Suppressor macrophage treated with lipopolysaccharide for 4 hours (primary cell): ENCODE data around the gene HJURP.

Experiments
- DNase-seq: peaks from one replicate; pipeline ENCODE4 v3.0.0-alpha.2; 2020

Gene HJURP

DNA sequence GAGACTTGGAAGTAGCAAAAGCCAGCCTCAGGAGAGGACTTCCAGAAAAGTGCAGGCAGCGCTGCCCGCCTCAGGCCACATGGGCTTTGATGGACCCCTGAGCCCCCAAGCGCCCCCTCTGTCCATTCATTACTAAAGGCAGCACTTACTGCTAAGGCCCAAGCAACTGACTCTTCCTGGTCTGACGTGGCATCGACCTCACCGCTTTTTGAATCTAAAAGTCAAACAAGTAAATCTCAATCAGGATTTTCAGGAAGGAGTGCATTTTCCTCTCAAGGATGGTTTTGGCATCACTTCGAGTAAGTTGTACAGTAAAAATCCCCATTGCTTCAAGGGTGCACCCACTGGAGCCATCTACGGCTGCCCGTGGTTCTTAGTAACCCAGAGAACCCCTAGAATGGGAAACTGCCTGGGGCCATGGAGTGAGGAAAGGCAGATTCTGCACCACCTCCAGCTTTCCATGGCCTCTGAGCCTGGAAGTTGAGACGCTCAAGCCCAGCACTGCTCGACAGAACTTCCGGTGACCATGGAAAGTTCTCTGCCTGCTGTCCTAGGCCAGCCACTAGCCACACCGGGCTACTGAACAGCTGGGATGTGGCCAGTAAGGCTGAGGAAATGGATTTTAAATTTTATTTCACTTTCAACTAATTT lies 7.0 kb downstream of the HJURP start:
- no peak for DNase-seq

DNA sequence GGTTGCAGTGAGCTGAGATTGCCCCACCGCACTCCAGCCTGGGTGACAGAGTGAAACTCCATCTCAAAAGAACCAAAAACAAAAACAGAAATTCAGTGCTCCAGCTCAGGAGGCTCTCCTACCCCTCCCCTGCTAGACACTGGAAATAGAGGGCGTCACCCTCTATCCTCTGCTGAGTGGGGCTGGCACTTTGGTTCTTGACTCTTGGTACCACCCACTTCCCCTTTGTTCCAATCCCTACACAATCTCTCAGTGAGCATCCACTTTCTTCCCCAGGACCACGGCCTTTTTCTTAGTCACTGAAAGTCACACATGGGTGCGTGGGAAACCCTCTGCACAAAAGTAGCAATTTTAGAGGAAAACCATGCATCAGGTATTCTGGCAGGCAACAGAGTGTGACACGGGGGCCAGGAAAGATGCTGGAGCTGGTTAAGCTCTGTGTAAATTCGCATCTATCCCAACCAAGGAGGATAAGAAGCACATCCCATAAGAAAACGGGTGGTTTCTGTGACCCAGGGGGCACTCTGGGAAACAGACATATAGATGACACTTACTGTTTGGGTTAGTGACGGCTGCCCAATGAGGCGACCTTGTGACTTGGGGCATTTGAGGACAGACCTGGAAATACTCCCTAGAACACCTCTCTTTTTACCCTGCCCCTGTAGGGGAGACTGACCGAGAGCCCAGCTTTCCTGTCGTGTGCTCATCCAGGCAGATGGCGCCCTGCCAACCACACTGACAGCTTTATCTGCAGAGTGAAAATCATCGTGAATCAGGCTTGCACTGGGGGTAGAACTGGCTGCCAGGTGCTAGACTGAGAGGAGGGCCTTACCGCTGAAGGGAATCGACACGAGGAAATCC lies 7.7 kb downstream of the HJURP start:
- DNase-seq, result no peak

DNA sequence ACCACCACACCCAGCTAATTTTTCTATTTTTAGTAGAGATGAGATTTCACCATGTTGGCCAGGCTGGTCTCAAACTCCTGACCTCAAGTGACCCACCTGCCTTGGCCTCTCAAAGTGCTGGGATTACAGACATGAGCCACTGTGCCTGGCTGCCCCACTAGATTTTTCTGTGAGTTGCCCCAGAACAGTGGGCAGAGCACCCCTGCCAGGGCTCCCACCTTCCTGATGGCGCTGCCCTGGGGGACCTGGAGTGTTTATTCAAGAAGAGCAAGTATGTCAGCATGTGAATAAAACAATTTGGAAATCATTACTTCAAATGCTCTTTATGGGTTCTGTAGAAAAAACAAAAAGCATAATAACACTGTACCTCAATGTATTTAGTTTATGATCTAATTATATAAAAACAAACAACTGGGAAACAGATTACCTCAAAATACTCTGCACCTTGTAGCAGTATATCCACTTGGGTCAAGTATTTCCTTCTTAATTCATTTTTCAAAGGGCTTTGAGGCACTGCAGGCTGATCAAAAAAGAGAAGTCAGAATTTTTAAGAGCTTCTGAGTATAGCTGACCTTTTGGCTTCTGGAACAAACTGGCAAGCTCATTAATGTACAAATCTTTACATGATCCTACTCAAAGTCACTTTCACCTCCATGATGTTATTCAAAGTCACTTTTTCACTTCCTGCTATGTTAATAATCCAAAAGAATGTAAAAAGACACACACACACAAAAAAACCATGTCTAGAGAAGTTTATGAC lies 8.9 kb downstream of the HJURP start:
- DNase-seq, result peak; percentile 27

DNA sequence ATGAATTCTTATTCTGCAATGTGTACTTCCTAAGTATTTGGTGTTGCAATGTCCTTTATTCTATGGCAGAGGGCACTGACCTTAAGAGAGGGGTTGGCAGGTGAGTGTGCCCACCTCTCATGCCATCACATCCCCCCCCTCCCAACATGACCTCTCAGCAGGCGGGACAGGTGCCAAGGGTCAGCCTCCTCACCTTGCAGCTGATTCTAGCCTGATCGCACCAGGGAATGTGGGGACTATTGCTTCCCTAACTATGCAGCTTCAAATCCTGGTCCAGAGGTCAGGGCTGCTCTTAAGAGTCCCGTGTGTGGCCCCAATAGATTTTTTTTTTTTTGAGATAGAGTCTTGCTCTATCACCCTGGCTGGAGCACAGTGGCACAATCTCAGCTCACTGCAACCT lies 9.5 kb downstream of the HJURP start:
- no peak for DNase-seq

DNA sequence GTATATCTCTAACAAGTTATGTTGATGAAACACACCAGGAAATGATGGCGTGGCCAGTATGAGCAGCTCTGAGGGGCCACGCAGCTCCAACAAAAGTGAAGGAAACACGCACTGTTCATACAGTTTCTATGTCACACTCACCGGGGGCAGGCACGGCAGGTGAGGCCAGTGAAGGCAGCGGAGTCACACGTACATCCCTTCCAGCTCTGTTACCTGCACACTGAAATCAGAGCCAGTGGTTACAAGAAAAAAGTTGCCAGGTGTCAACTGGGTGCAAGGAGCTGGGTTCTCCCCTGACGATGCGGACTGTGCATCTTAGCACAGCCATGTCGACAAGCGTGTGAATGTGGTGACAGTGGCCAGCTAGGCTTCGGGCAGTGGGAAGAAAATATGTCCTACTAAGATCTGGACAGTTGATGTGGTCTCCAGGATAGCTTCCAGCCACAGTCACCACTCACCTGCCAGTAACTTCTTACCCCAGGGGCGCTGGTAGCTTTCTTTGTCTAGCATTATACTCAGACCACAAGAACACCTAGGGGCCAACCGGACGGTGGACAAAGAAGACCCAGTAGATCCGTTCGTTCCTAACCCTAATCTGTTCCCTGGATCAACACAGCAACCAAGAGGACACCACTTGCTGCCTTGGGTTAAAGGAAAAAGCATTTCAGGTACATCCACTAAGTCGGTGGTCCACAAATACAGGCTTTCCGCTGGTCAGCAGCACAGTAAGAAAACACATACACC lies 10.1 kb downstream of the HJURP start:
- DNase-seq, result no peak

DNA sequence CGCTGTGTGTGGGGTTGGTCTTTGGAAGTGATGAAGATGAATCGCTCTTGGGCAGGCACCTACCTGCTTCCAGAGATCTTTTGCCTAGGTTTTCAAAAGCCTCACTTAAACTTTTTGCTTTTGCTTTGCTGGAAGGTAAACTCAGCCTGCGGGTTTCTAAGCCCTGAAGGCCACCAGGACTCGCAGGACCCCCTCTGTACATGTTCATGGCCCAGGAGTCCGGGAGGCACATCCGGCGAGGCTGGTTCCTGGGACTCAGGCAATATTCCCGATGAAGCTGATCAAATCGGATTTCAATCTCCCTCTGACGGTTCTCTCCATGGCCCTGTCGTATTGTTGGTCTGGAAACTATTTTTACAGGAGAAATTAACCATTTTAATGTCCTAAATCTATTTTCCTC lies 13.2 kb downstream of the HJURP start:
- no peak for DNase-seq

DNA sequence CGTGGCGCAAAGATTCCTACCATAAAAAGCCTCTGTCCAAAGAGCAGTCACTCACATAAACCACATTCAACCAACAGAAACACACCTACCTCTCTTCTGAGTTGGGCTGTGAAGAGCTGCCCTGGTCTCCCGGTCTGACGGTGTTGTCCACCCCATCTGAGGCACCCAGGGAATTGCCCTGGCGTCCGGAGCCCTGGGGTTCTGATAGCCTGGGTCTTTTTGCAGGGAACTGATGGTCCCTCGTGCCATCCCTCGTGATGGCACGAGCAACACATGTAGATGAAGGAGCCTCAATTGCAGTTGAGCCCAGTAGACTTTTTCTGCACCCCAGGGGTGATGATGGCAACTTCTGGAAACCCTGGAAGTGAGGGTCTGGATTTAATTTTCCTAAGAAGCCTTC lies 13.8 kb downstream of the HJURP start:
- no peak for DNase-seq

DNA sequence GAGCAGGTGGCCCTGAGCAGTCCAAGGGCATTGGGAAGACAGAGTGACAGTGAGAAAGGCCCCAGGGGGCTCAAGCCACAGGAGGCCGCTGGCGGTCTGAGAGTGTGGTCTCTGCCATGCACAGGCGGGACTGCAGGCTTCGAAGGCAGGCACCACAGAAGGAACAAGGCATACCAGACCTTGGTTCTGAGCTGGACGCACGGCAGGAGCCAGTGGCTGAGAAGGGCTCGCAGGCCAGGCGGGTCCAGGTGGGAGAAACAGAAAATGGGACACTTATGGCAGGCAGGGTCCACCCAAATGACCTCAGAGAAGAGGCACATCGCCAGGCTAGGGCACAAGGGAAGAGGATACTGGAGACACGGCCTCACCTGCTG lies 14.9 kb downstream of the HJURP start:
- no peak for DNase-seq

DNA sequence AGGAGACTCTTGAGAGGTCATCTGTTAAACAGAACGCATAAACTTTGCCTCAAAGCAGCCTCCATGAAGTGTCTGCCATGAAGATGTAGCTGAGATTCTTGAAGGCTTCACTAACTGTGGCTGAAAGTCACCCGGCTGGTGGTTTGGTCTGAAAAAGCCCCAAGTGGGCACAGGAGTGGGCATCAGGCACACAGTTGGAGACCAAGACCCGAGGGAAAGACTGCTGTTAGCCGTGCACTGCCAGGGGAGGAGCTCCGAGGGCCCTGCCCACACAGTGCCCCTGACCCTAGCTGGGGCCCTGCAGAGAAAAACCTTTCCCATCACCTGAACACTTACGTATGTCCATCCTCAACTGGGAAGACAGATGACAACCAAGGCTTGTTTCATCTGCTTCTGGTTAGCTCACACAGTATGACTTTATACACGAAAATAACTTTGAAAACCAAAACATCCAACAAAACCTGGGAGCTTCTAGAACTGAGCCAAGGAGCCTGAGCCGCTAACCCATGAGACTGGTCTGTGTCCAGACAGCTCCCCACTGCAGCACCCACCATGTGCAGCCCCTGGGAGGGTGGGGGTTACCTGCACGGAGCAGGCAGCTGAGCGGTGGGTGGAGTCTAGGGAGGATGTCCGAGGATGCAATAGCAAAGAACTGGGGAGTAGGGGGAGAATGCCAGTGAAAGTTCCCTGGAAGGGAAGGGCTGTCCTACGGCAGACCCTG lies 15.4 kb downstream of the HJURP start:
- no peak for DNase-seq

DNA sequence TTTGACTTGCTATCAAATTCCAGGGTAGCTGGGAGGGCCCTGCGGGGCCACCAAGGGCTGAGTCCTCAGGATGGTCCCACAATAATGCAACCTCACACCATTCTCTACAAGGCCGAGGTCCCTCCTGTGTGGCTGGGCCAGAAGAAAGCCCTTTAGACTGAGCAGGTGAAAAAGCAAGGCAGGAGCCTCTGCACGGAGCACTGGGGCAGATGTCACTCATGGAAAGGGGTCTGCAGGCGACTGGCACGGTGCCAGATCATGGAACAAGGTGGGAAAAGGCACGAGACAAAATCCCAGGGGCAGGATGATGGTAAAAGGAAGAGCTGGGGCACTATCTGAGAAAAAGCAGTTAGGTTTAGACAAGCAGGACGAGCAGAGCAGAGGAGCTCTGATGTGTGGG lies 16.1 kb downstream of the HJURP start:
- no peak for DNase-seq

DNA sequence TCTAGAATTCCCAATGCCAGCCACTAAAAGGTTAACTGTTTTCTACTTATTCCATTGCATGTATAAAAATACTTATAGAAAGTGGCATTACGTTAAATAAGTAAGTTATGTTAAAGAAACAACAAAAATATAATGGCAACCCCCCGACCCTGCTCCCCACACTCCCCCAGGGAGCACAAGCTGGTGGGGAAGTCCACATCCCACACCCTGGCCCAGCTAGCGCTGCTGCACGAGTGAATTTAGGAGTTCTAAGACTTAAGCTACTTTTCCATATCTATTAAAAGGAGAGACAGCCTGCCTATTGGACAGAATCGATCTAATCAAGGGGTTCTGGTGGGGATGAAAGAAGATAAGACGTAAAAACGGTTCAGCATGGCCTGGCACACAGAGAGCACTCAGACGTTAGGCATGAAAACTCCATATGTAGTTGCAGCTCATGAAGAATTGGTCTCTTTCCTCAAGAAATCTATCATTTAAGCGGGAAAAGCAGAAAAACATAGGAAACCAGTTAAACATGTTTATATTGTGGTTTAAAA lies 16.6 kb downstream of the HJURP start:
- no peak for DNase-seq

DNA sequence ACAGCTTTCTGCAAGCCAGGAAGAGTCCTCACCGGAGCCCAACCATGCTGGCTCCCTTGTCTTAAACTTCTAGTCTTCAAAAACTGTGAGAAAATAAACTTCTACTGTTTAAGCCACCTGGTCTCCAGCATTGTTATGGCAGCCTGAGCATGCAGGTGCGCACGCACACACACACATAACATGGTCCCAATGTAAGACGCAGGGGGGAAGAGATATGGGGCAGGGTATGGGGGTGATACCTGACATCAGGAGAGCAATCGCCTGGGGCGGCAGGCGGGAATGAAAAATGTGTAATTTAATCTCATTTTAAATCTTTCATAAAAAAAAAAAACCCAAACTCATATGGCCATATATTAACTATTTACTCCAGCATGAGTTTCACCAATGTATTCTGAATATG lies 18.0 kb downstream of the HJURP start:
- DNase-seq, result no peak

DNA sequence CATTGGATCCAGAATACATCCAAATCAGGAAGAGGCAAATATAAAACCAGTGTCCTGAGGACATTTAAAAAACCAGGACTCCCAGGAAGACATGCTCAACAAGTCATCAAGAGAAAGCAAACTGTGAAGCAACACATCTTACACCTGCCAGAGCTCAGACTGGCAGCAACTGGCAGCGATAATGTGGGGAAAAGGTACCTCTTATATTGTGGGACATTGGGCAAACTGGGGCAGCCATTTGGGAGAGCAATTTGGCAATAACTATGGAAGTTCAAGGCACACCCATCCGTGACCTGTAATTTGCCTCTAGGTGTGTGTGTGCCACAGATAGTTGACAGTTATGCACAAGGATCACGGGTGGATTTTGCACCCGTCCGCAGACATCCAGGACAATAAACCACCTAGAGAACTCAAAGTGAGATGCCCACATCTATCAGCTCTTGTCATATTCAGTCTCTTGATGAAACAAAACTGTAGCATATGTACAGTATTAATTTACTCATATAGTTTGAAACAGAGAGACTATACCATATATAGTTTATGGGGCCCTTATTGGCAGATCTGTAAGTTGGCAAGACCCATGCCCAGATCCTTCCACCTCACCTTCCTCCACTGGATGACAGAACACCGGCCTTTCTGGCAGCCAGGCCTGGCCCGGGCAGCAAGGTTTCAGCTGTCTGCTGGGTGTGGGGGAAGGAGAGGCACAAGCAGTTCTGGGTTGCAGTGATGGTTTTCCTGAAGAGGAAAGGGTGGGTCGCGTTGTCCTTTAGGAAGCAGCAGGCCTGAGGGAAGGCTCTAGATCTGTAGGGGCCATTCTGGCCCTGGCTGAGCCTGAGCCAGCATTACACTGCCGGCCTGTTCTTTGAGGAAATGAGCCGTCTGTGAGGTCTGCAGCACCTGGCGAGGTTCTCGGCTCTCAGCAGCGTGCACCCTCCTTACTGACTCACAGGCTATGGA lies 18.8 kb downstream of the HJURP start:
- DNase-seq, result no peak

DNA sequence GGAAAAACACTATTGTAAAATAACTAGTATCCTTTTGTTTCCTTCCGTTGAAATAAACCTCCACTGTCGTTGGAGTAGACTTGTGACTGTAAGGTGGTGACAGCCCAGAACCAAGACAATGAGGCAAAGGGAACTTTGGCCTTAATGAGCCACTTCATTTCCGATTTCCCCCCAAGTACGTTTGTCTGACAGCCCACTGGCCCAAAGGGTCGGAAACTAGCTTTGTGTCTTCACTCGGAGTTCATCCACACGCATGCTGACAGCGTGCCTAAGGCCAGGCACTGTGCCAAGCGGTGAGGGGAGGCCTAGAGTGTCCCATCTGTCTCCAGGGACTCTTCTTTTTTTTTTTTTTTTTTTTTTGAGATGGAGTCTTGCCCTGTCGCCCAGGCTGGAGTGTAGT lies 21.0 kb downstream of the HJURP start:
- DNase-seq, result no peak

DNA sequence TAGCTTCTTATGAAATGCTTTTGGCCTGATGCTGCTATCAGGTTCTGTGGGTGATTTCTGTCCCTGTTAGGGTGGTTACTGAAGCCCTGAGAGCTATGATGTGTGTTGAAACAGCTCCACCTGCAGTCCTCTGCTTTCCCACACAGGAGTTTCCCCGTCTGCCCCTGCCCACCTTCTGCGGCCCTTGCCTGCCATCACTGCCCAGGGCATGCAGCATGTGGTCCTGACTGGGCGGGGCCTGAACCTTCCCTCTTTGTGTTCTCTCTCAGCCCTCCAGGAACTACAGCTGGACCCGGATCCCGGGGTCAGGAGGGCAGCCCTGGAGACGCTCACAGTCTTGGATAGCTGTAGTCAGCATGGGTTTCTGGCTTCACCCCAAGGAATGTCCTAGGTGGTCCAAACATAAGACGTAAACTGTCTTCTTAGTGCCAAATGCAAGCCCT lies 21.4 kb downstream of the HJURP start:
- DNase-seq, result no peak

DNA sequence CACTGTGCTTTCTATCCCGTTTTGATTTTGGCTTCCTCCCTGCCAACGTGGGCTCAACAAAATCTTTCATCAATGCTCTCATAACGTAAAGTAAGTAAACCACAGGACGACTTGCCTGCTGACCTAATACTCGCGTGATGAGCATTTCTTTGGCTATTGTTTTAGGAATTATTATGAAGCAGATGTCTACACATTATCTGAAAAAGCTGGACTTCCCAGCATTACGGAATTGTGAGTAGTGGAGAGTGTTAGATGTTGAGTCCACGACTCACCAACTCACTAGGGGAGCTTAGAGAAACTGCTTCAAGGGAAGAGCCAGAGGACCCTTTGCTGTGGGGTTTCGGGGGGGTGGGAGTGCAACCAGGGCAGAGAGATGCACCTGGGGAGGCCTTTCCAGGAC lies 21.9 kb downstream of the HJURP start:
- no peak for DNase-seq

DNA sequence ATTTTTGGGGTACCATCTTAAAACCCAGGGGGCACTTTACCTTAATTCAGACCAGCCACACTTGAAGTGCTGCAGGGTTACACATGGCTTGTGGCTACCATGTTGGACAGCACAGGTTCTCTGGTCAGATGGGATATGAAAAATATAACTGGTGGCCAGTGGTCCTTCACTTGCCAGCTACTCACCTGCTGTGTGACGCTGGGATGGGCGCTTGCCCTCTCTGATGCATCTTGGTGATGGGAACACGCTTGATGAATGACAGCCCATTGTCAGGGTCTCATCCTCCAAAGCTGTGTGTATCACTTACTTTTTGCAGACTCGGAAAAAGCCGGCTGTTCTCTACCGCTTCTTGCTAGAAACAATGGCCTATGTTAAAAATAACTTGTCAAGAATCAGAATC lies 22.5 kb downstream of the HJURP start:
- no peak for DNase-seq

DNA sequence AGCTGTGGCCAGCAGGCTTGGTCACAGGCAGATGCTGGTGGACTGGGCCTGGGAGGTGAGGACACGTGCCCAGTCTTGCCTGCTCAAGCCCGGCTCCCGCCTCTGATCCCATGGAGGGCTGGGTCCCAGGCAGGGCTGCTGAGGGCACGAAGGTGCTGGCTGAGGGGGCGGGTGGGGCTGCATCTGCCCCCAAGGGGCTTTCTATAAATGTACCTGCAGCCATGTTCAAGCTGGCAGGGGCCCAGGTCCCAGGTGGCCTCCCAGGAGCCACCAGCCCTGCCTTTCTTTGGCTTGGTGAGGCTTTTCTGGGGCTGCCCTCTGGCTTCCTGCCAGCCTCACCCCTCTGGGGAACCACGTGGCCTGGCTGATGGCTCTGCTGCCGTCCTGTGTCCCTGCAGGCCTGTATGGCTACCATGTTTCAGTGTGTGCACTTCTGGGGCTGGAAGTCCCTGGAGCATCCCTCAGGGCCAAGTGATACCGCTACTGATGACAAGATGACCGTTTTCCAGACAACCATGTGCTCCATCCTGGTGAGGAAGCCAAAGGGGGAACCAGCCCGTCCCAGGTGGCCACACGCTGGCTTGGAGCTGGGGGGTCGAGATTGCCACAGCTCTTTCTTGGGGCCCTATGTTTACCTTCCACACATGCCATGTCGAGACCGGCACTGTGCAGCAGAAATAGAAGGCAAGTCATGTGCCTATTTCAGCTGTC lies 23.2 kb downstream of the HJURP start:
- DNase-seq, result no peak

DNA sequence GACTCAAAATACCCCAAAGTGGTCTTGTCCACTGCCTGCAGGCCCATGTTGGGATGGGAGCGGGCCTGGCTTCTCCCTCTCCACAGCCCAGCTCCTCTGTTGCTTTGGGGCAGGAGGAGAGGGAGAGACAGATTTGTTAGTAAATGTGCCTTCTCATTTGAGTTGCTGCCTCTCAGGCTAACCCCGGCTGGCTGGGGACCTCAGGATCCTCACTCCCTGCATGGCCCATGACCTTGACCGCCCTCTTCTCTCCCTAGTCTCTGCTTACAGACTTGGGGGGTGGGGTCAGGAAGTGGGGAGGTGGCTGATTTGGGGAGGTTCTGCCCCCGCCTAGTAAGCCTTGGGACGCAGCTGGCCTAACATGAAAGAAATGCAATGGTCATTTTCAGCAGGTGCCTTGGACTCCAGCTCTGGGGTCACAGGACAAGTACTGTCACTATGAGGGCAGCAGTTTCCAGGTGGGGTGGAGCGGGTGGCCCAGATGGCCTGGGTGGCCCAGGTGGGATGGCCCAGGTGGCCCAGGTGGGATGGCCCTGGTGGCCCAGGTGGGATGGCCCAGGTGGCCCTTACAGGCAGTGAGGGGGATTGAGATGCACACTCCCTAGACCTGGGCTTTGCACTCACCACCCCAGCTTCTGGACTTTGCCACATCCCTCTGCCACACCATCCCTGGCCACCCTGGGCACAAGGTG lies 24.1 kb downstream of the HJURP start:
- no peak for DNase-seq
